Mesendoderm (in vitro differentiated cells): ENCODE results near the gene BCAR3.
"Not testable (repeated sequence)": the region's sequence is repeated elsewhere in the genome, so short reads cannot be mapped to it uniquely, and the experiment has no call there.

Experiments
- DNase-seq: peaks from one replicate; pipeline ENCODE4 v3.0.0; 2013
- H2AK5ac ChIP-seq: 2 replicates; pipeline ENCODE4 v1.6.1; 2013; ENCODE audit warnings: low read length, inconsistent platforms
- H2BK120ac ChIP-seq: 2 replicates; pipeline ENCODE4 v1.6.1; 2013; ENCODE audit warnings: low read depth, mild to moderate bottlenecking, low read length, moderate library complexity, mixed read lengths
- H2BK15ac ChIP-seq: replicated peaks from 2 replicates; pipeline ENCODE4 v1.6.1; 2013; ENCODE audit warnings: low read depth, mild to moderate bottlenecking, moderate library complexity
- H2BK5ac ChIP-seq: 2 replicates; pipeline ENCODE4 v1.6.1; 2013; ENCODE audit warnings: low read length, inconsistent platforms
- H3K18ac ChIP-seq: 2 replicates; pipeline ENCODE4 v1.6.1; 2013; ENCODE audit warnings: mild to moderate bottlenecking, low read length, mixed read lengths
- H3K23ac ChIP-seq: one replicate; pipeline ENCODE4 v1.6.1; 2013; ENCODE audit warnings: low read length
- H3K27ac ChIP-seq: 2 replicates; pipeline ENCODE4 v1.5.1; 2013; ENCODE audit warnings: low read depth, mild to moderate bottlenecking, inconsistent platforms, low read length, moderate library complexity
- H3K27me3 ChIP-seq: 2 replicates; pipeline ENCODE4 v1.6.1; 2013; ENCODE audit warnings: low read length, control low read depth, mild to moderate bottlenecking, inconsistent platforms; ENCODE audit not compliant: insufficient read depth, poor library complexity
- H3K36me3 ChIP-seq: 2 replicates; pipeline ENCODE4 v1.6.1; 2013; ENCODE audit warnings: low read length, inconsistent platforms; ENCODE audit not compliant: control insufficient read depth, insufficient read depth
- H3K4ac ChIP-seq: one replicate; pipeline ENCODE4 v1.6.1; 2013; ENCODE audit warnings: low read depth, mild to moderate bottlenecking, low read length, moderate library complexity
- H3K4me1 ChIP-seq: 2 replicates; pipeline ENCODE4 v1.6.1; 2013; ENCODE audit warnings: low read depth, low read length, inconsistent platforms; ENCODE audit not compliant: control insufficient read depth
- H3K4me2 ChIP-seq: 2 replicates; pipeline ENCODE4 v1.6.1; 2013; ENCODE audit warnings: low read length
- H3K4me3 ChIP-seq: 2 replicates; pipeline ENCODE4 v1.5.1; 2013; ENCODE audit warnings: mild to moderate bottlenecking, low read length
- H3K56ac ChIP-seq: one replicate; pipeline ENCODE4 v1.6.1; 2013; ENCODE audit warnings: low read length
- H3K79me1 ChIP-seq: 2 replicates; pipeline ENCODE4 v1.6.1; 2013; ENCODE audit warnings: low read length, inconsistent platforms
- H3K79me2 ChIP-seq: 2 replicates; pipeline ENCODE4 v1.6.1; 2013; ENCODE audit warnings: mild to moderate bottlenecking, low read length; ENCODE audit not compliant: control insufficient read depth, insufficient read depth
- H3K9ac ChIP-seq: 2 replicates; pipeline ENCODE4 v1.6.1; 2013; ENCODE audit warnings: low read length, inconsistent platforms
- H4K5ac ChIP-seq: one replicate; pipeline ENCODE4 v1.6.1; 2013; ENCODE audit warnings: low read length
- H4K8ac ChIP-seq: one replicate; pipeline ENCODE4 v1.6.1; 2013; ENCODE audit warnings: low read depth, mild to moderate bottlenecking, control low read depth, low read length, moderate library complexity
- WGBS: extraction: QIAGEN DNeasy Blood & Tissue Kit; methylation state at CpG from one replicate; pipeline ENCODE4 v1.1.7; 2013; ENCODE audit warnings: low lambda C conversion rate, missing lambda C conversion rate; ENCODE audit not compliant: insufficient coverage; ENCODE audit errors: extremely low coverage; 5-methylcytosine and 5-hydroxymethylcytosine counted together

Gene BCAR3

GRCh38 chr1:93592551-93592949 lies 89.1 kb downstream of the BCAR3 start:
- Histone ChIP-seq H3K18ac (no peak overlapping the region), H3K27me3 (no peaks in the 10 kb centered on the region), H3K4ac (no peak overlapping the region), H3K79me1 (peaks cover 45% of the 10 kb centered on the region), H3K27ac (no peak overlapping the region), H3K79me2 (peaks cover 28% of the 10 kb centered on the region), H3K4me3 (no peak overlapping the region), H4K5ac (no peak overlapping the region), H3K9ac (no peak overlapping the region), H2BK120ac (no peak overlapping the region), H3K56ac (no peak overlapping the region), H2BK5ac (no peak overlapping the region), H3K4me2 (no peak overlapping the region), H2BK15ac (no peak overlapping the region), H4K8ac (no peak overlapping the region), H3K23ac (no peak overlapping the region), H3K36me3 (peaks cover 18% of the 10 kb centered on the region), H2AK5ac (no peak overlapping the region), H3K4me1 (peaks cover 2% of the 10 kb centered on the region)
- no peak for DNase-seq
- no CpG with 5 or more reads among the region's 6 CpGs for WGBS

- Histone ChIP-seq H3K27me3 (no peaks in the 10 kb centered on the region), H3K56ac (no peak overlapping the region), H3K18ac (no peak overlapping the region), H2BK5ac (no peak overlapping the region), H3K4me3 (no peak overlapping the region), H4K8ac (no peak overlapping the region), H3K4me2 (no peak overlapping the region), H4K5ac (no peak overlapping the region), H3K9ac (no peak overlapping the region), H3K4ac (no peak overlapping the region), H3K79me2 (peaks cover 25% of the 10 kb centered on the region), H3K36me3 (peaks cover 22% of the 10 kb centered on the region), H3K4me1 (peaks cover 2% of the 10 kb centered on the region), H2BK15ac (no peak overlapping the region), H2AK5ac (no peak overlapping the region), H3K27ac (no peak overlapping the region), H3K79me1 (peaks cover 43% of the 10 kb centered on the region), H2BK120ac (no peak overlapping the region), H3K23ac (no peak overlapping the region)
- no peak for DNase-seq
- no CpG with 5 or more reads among the region's 17 CpGs for WGBS
Observed at GRCh38 chr1:93591676-93592550, 89.7 kb downstream of the BCAR3 start.

- not testable (repeated sequence) for H2BK5ac ChIP-seq, H3K9ac ChIP-seq, H3K4me1 ChIP-seq, H2BK15ac ChIP-seq, H3K56ac ChIP-seq, H3K18ac ChIP-seq, H2BK120ac ChIP-seq, H3K27ac ChIP-seq, H3K4me2 ChIP-seq, H2AK5ac ChIP-seq, H3K4ac ChIP-seq, H4K5ac ChIP-seq, H3K4me3 ChIP-seq, DNase-seq, H3K23ac ChIP-seq, H3K27me3 ChIP-seq, H4K8ac ChIP-seq
- peaks cover 38% of the 10 kb centered on the region for H3K79me1 ChIP-seq
- H3K79me2 ChIP-seq: peaks cover 21% of the 10 kb centered on the region
- peaks cover 24% of the 10 kb centered on the region for H3K36me3 ChIP-seq
- WGBS: no CpG with 5 or more reads among the region's 3 CpGs
Observed at GRCh38 chr1:93591291-93591675, 90.4 kb downstream of the BCAR3 start.

- Histone ChIP-seq H3K27me3 (no peaks in the 10 kb centered on the region), H2BK120ac (no peak overlapping the region), H3K18ac (no peak overlapping the region), H4K8ac (no peak overlapping the region), H3K27ac (no peak overlapping the region), H3K79me2 (peaks cover 8% of the 10 kb centered on the region), H3K36me3 (peaks cover 34% of the 10 kb centered on the region), H3K23ac (no peak overlapping the region), H3K4me3 (no peak overlapping the region), H3K79me1 (peaks cover 26% of the 10 kb centered on the region), H2BK5ac (no peak overlapping the region), H4K5ac (no peak overlapping the region), H2AK5ac (no peak overlapping the region), H3K4me2 (no peak overlapping the region), H3K56ac (no peak overlapping the region), H3K4ac (no peak overlapping the region), H2BK15ac (no peak overlapping the region), H3K9ac (no peak overlapping the region), H3K4me1 (no peaks in the 10 kb centered on the region)
- WGBS: no CpG with 5 or more reads among the region's 20 CpGs
- DNase-seq: no peak
Observed at GRCh38 chr1:93588955-93589354, 92.7 kb downstream of the BCAR3 start.

GRCh38 chr1:93588206-93588605 lies 93.4 kb downstream of the BCAR3 start:
- no peak overlapping the region for H3K4me3 ChIP-seq
- DNase-seq: no peak
- peaks cover 3% of the 10 kb centered on the region for H3K79me2 ChIP-seq
- no peak overlapping the region for H4K5ac ChIP-seq
- no peak overlapping the region for H4K8ac ChIP-seq
- H3K56ac ChIP-seq: no peak overlapping the region
- H3K36me3 ChIP-seq: peaks cover 40% of the 10 kb centered on the region
- H2AK5ac ChIP-seq: no peak overlapping the region
- H2BK5ac ChIP-seq: no peak overlapping the region
- no peak overlapping the region for H3K9ac ChIP-seq
- WGBS: no CpG with 5 or more reads among the region's 6 CpGs
- no peaks in the 10 kb centered on the region for H3K4me1 ChIP-seq
- H3K23ac ChIP-seq: no peak overlapping the region
- no peak overlapping the region for H3K4ac ChIP-seq
- H3K27me3 ChIP-seq: no peaks in the 10 kb centered on the region
- no peak overlapping the region for H2BK120ac ChIP-seq
- peaks cover 23% of the 10 kb centered on the region for H3K79me1 ChIP-seq
- H3K4me2 ChIP-seq: no peak overlapping the region
- H3K27ac ChIP-seq: no peak overlapping the region
- no peak overlapping the region for H2BK15ac ChIP-seq
- no peak overlapping the region for H3K18ac ChIP-seq

GRCh38 chr1:93587354-93587753 lies 94.3 kb downstream of the BCAR3 start:
- H3K36me3 ChIP-seq: peaks cover 46% of the 10 kb centered on the region

More at GRCh38 chr1:93587354-93587753, 94.3 kb downstream of the BCAR3 start:
- Histone ChIP-seq H3K23ac (no peak overlapping the region), H3K9ac (no peak overlapping the region), H2BK120ac (no peak overlapping the region), H3K4me1 (no peaks in the 10 kb centered on the region), H3K4me3 (no peak overlapping the region), H4K5ac (no peak overlapping the region), H2AK5ac (no peak overlapping the region), H3K79me2 (no peaks in the 10 kb centered on the region), H4K8ac (no peak overlapping the region), H3K27me3 (no peaks in the 10 kb centered on the region), H3K79me1 (peaks cover 17% of the 10 kb centered on the region), H3K4me2 (no peak overlapping the region), H3K4ac (no peak overlapping the region), H3K18ac (no peak overlapping the region), H2BK5ac (no peak overlapping the region), H3K27ac (no peak overlapping the region), H2BK15ac (no peak overlapping the region), H3K56ac (no peak overlapping the region)
- WGBS: no CpG with 5 or more reads among the region's 5 CpGs
- no peak for DNase-seq
